Hepatocyte (in vitro differentiated cells): ENCODE data around the gene TMEM270. TPM values are rescaled to one million over a fixed set of nuclear protein-coding genes. Genes with fewer than 3 reads are reported as not detected.

Experiments
- DNase-seq: peaks from one replicate; pipeline ENCODE4 v3.0.0-alpha.2; 2016; ENCODE audit warnings: low spot score
- H2AFZ ChIP-seq: fragments of 200-600 bp; sonication (generic); 2 replicates; pipeline ENCODE4 v1.6.0; 2016; ENCODE audit warnings: antibody characterized with exemption, mild to moderate bottlenecking
- H3K27ac ChIP-seq: fragments of 200-600 bp; sonication (generic); 2 replicates; pipeline ENCODE4 v1.5.1; 2016; ENCODE audit warnings: mild to moderate bottlenecking
- H3K27me3 ChIP-seq: fragments of 200-600 bp; sonication (generic); 2 replicates; pipeline ENCODE4 v1.6.1; 2016
- H3K36me3 ChIP-seq: fragments of 200-600 bp; sonication (generic); replicated peaks from 2 replicates; pipeline ENCODE4 v1.5.1; 2016; ENCODE audit warnings: low read depth; ENCODE audit not compliant: insufficient read depth
- H3K4me1 ChIP-seq: fragments of 200-600 bp; sonication (generic); 2 replicates; pipeline ENCODE4 v1.5.1; 2016; ENCODE audit warnings: mild to moderate bottlenecking, moderate library complexity; ENCODE audit not compliant: insufficient read depth
- H3K4me2 ChIP-seq: fragments of 200-600 bp; sonication (generic); 2 replicates; pipeline ENCODE4 v1.6.0; 2016
- H3K4me3 ChIP-seq: fragments of 200-600 bp; sonication (generic); 2 replicates; pipeline ENCODE4 v1.5.1; 2016; ENCODE audit warnings: mild to moderate bottlenecking
- H3K79me2 ChIP-seq: fragments of 200-600 bp; sonication (generic); 2 replicates; pipeline ENCODE4 v1.6.0; 2017; ENCODE audit warnings: mild to moderate bottlenecking
- H3K9me2 ChIP-seq: fragments of 200-600 bp; sonication (generic); replicated peaks from 2 replicates; pipeline ENCODE4 v1.6.0; 2017; ENCODE audit warnings: mild to moderate bottlenecking; ENCODE audit not compliant: insufficient read depth
- H3K9me3 ChIP-seq: fragments of 200-600 bp; sonication (generic); 2 replicates; pipeline ENCODE4 v1.5.1; 2016; ENCODE audit warnings: low read depth, mild to moderate bottlenecking
- H4K20me1 ChIP-seq: fragments of 200-600 bp; sonication (generic); 2 replicates; pipeline ENCODE4 v1.6.0; 2016; ENCODE audit warnings: mild to moderate bottlenecking; ENCODE audit not compliant: insufficient read depth, poor library complexity, severe bottlenecking
- CTCF ChIP-seq: fragments of 200-600 bp; sonication (generic); IDR thresholded peaks from 2 replicates; pipeline ENCODE4 v1.5.1; 2016; ENCODE audit warnings: antibody characterized with exemption, mild to moderate bottlenecking; ENCODE audit not compliant: poor library complexity
- EZH2 ChIP-seq: fragments of 200-600 bp; sonication (generic); IDR thresholded peaks from 2 replicates; pipeline ENCODE4 v1.6.1; 2016; ENCODE audit warnings: antibody characterized with exemption, mild to moderate bottlenecking, borderline replicate concordance
- EZH2phosphoT487 ChIP-seq: fragments of 200-600 bp; sonication (generic); IDR thresholded peaks from one replicate; pipeline ENCODE4 v1.6.1; 2018; ENCODE audit warnings: antibody characterized with exemption, mild to moderate bottlenecking, low read depth, moderate library complexity; ENCODE audit not compliant: unreplicated experiment, severe bottlenecking
- WGBS: methylation state at CpG from one replicate; pipeline ENCODE4 v1.1.6; 2016; ENCODE audit warnings: low lambda C conversion rate; ENCODE audit errors: missing lambda C conversion rate; 5-methylcytosine and 5-hydroxymethylcytosine counted together
- polyA plus RNA-seq: library from polyadenylated mRNA; unstranded; fragments of >200 nt; fragmentation: Nextera tagmentation; extraction: Ambion mirVana; gene quantifications from 2 replicates; pipeline ENCODE4 v1.2.1, GENCODE V29; 2016
- total RNA-seq: library from RNA; depleted of rRNA; stranded (reverse); fragments of >200 nt; gene quantifications from 2 replicates; pipeline ENCODE4 v1.2.3, GENCODE V29; 2014

Gene TMEM270
- total and polyA plus RNA-seq, 2 experiments from 2014 or later: 0.47 to 1.1 TPM

GRCh38 chr7:73823257-73823656 lies 37.7 kb upstream of the TMEM270 start:
- TF ChIP-seq CTCF: no peak
- TF ChIP-seq EZH2phosphoT487: no peak
- TF ChIP-seq EZH2: no peak
- H3K36me3 ChIP-seq: no peaks in the 10 kb centered on the region
- H3K4me3 ChIP-seq: no peak overlapping the region
- no peaks in the 10 kb centered on the region for H3K79me2 ChIP-seq
- peak overlapping the region; percentile 94 for H3K27ac ChIP-seq
- H4K20me1 ChIP-seq: no peaks in the 10 kb centered on the region
- no peak for DNase-seq
- H3K9me2 ChIP-seq: no peaks in the 10 kb centered on the region
- no peak overlapping the region for H2AFZ ChIP-seq
- no peaks in the 10 kb centered on the region for H3K9me3 ChIP-seq
- no peaks in the 10 kb centered on the region for H3K27me3 ChIP-seq
- H3K4me2 ChIP-seq: peak overlapping the region; percentile 55
- peaks cover 26% of the 10 kb centered on the region for H3K4me1 ChIP-seq
- WGBS: 77% methylated on average over 5 of the region's 5 CpGs

GRCh38 chr7:73823873-73824592 lies 36.9 kb upstream of the TMEM270 start:
- WGBS: 84% methylated on average over 8 of the region's 11 CpGs

GRCh38 chr7:73824986-73825385 lies 36.0 kb upstream of the TMEM270 start:
- TF ChIP-seq EZH2phosphoT487 (no peak), EZH2 (no peak), CTCF (no peak)
- Histone ChIP-seq H3K4me3 (no peak overlapping the region), H4K20me1 (no peaks in the 10 kb centered on the region), H3K4me1 (peaks cover 39% of the 10 kb centered on the region), H3K36me3 (no peaks in the 10 kb centered on the region), H3K79me2 (no peaks in the 10 kb centered on the region), H3K9me3 (no peaks in the 10 kb centered on the region), H2AFZ (no peak overlapping the region), H3K4me2 (no peak overlapping the region), H3K9me2 (no peaks in the 10 kb centered on the region), H3K27me3 (no peaks in the 10 kb centered on the region), H3K27ac (no peak overlapping the region)
- DNase-seq: no peak
- 91% methylated on average over 9 of the region's 9 CpGs for WGBS

More at GRCh38 chr7:73823873-73824592, 36.9 kb upstream of the TMEM270 start:
- Histone ChIP-seq H3K4me3 (no peak overlapping the region), H3K27ac (peak overlapping the region; percentile 94), H3K9me2 (no peaks in the 10 kb centered on the region), H4K20me1 (no peaks in the 10 kb centered on the region), H3K4me1 (peaks cover 32% of the 10 kb centered on the region), H3K4me2 (no peak overlapping the region), H2AFZ (no peak overlapping the region), H3K79me2 (no peaks in the 10 kb centered on the region), H3K36me3 (no peaks in the 10 kb centered on the region), H3K27me3 (no peaks in the 10 kb centered on the region), H3K9me3 (no peaks in the 10 kb centered on the region)
- no peak for DNase-seq
- TF ChIP-seq EZH2: no peak

GRCh38 chr7:73827567-73828106 lies 33.3 kb upstream of the TMEM270 start:
- Histone ChIP-seq H3K9me3 (no peaks in the 10 kb centered on the region), H3K36me3 (no peaks in the 10 kb centered on the region), H3K4me2 (peak overlapping the region; percentile 14), H2AFZ (no peak overlapping the region), H3K9me2 (no peaks in the 10 kb centered on the region), H3K27me3 (no peaks in the 10 kb centered on the region), H3K4me1 (peaks cover 45% of the 10 kb centered on the region), H3K79me2 (peaks cover 16% of the 10 kb centered on the region), H4K20me1 (no peaks in the 10 kb centered on the region), H3K4me3 (no peak overlapping the region), H3K27ac (peak overlapping the region; percentile 99)
- 33% methylated on average over 7 of the region's 11 CpGs for WGBS
- peak; percentile 88 for DNase-seq
- TF ChIP-seq CTCF (no peak), EZH2phosphoT487 (no peak), EZH2 (no peak)
